Spleen (tissue), 11 donors: ENCODE data around the gene GCNA. TPM values are rescaled to one million over a fixed set of nuclear protein-coding genes. Genes with fewer than 3 reads are reported as not detected.
A peak's percentile ranks its signal among the peaks of the same experiment; 100 is the strongest.

Source experiments
- DNase-seq: peaks from one replicate; pipeline ENCODE4 v3.0.0-alpha.2; 2020
- H3K27ac ChIP-seq, 8 donors: fragments of 200-600 bp; sonication (generic) in 7 of 8; 1 replicate in 4 of 8; 2 replicates in 4 of 8; pipeline versions ENCODE4 v1.5.0 to v1.8.0; 2016 to 2021; ENCODE audit warnings: inconsistent platforms in 4 of 8, mild to moderate bottlenecking in 4 of 8, moderate library complexity in 1 of 8
- H3K27me3 ChIP-seq, 7 donors: fragments of 200-600 bp; sonication (generic) in 6 of 7; replicated peaks in 1 of 7; 1 replicate in 4 of 7; 2 replicates in 3 of 7; pipeline versions ENCODE4 v1.5.0 to v1.8.0; 2016 to 2021; ENCODE audit warnings: inconsistent platforms in 3 of 7, mild to moderate bottlenecking in 1 of 7
- H3K36me3 ChIP-seq, 6 donors: fragments of 200-600 bp; sonication (generic) in 5 of 6; 1 replicate in 4 of 6; 2 replicates in 2 of 6; pipeline versions ENCODE4 v1.5.0 to v1.8.0; 2016 to 2021; ENCODE audit warnings: inconsistent platforms in 2 of 6
- H3K4me1 ChIP-seq, 6 donors: fragments of 200-600 bp; sonication (generic) in 5 of 6; 1 replicate in 3 of 6; 2 replicates in 3 of 6; pipeline versions ENCODE4 v1.5.0 to v1.8.0; 2016 to 2021; ENCODE audit warnings: inconsistent platforms in 3 of 6
- H3K4me3 ChIP-seq, 8 donors: fragments of 200-600 bp; sonication (generic) in 7 of 8; 1 replicate in 4 of 8; 2 replicates in 4 of 8; pipeline versions ENCODE4 v1.5.0 to v1.8.0; 2016 to 2021; ENCODE audit warnings: inconsistent platforms in 4 of 8, mild to moderate bottlenecking in 4 of 8, moderate library complexity in 2 of 8
- H3K9me3 ChIP-seq, 8 donors: fragments of 200-600 bp; sonication (generic) in 7 of 8; 1 replicate in 4 of 8; 2 replicates in 4 of 8; pipeline versions ENCODE4 v1.5.0 to v1.8.0; 2016 to 2021; ENCODE audit warnings: inconsistent platforms in 4 of 8
- CTCF ChIP-seq, 11 experiments: fragments of 200-600 bp in 7 of 11; fragments of 450-650 bp in 4 of 11; sonication (generic) in 4 of 11; IDR thresholded peaks in 8 of 11; conservative IDR thresholded peaks in 3 of 11; 1 replicate in 7 of 11; 2 replicates in 4 of 11; pipeline versions ENCODE4 v1.4.0 to v1.8.0; 2016 to 2021; ENCODE audit warnings: antibody characterized with exemption in 11 of 11, inconsistent platforms in 4 of 11, mild to moderate bottlenecking in 1 of 11
- POLR2A ChIP-seq, 3 donors: fragments of 450-650 bp; IDR thresholded peaks; one replicate each; pipeline ENCODE4 v1.5.1; 2017; ENCODE audit warnings: antibody characterized with exemption in 3 of 3, mild to moderate bottlenecking in 1 of 3
- POLR2AphosphoS5 ChIP-seq, 3 donors: sonication (generic); formaldehyde crosslinking; IDR thresholded peaks; one replicate each; pipeline ENCODE4 v1.5.1; 2017; ENCODE audit warnings: antibody characterized with exemption in 3 of 3
- WGBS, 5 donors: extraction: QIAGEN DNeasy Blood & Tissue Kit in 3 of 5; methylation state at CpG; one replicate each; pipeline versions ENCODE4 v1.1.5 to v1.1.7; 2013 to 2018; 5-methylcytosine and 5-hydroxymethylcytosine counted together
- intact Hi-C: fragments of 100-400 bp; cut with DNase I; formaldehyde crosslinking; loops from one replicate; pipeline ENCODE4 v1.15.0; 2023; ENCODE audit warnings: low total_unique reads
- polyA plus RNA-seq, 3 donors: library from polyadenylated mRNA; stranded (reverse); fragments of 200-250 nt; gene quantifications; one replicate each; pipeline ENCODE4 v1.2.1, GENCODE V29; 2013
- total RNA-seq, 7 donors: library from RNA; depleted of rRNA in 3 of 7; stranded (reverse); fragments of >200 nt in 3 of 7; fragmentation: NEBNext Ultra II Directional in 4 of 7; extraction: Animal tissue kit (Norgen Biotek cat#: 25700) in 4 of 7; gene quantifications; one replicate each; pipeline versions ENCODE4 v1.1.0 to v1.2.1, GENCODE V29; 2016 to 2021
- donor health status: healthy with polysubstance abuse.
- donor health status: DM: no; HTN: no; CAD: no; lungs with moderate emphysema.
- donor health status: DM: no; HTN: no; CAD: no.
- donor health status: Bipolar disorder and iron deficiency.
- donor health status: healthy.
- donor health status: DM: no; HTN: no; CAD: no.
- donor health status: DM: yes; HTN: yes; CAD: no.

GCNA gene
- total and polyA plus RNA-seq, 10 donors, result 1.8 to 12.8 (median 3.8) TPM

- Histone ChIP-seq H3K36me3 (peaks cover 0 to 99% (median 42%) of the 10 kb centered on the region in 6 donors), H3K27me3 (no peaks in the 10 kb centered on the region), H3K4me3 (no peak overlapping the region), H3K9me3 (no peaks in the 10 kb centered on the region), H3K4me1 (no peaks in the 10 kb centered on the region), H3K27ac (no peak overlapping the region)
- intact Hi-C loops, result no loop called here
- 76 to 96% (median 80%) methylated on average over 2 of the region's 2 CpGs for WGBS, 5 donors
- TF ChIP-seq POLR2AphosphoS5 (IDR thresholded peaks at IDR 0.05), result no peak
- TF ChIP-seq CTCF (IDR thresholded peaks at IDR 0.05 in 8 of 11, conservative IDR thresholded peaks at IDR 0.05 in 3 of 11), result no peak
- TF ChIP-seq POLR2A (IDR thresholded peaks at IDR 0.05), result no peak
- DNase-seq, result no peak
Observed at GRCh38 chrX:71573590-71573989, 4.6 kb upstream of the GCNA start.

- 90 to 96% (median 95%) methylated on average over 24 of the region's 24 CpGs for WGBS, 5 donors
- Histone ChIP-seq H3K27ac (no peak overlapping the region), H3K4me1 (no peaks in the 10 kb centered on the region), H3K9me3 (no peaks in the 10 kb centered on the region), H3K4me3 (no peak overlapping the region), H3K36me3 (peaks cover 0 to 87% (median 19%) of the 10 kb centered on the region in 6 donors), H3K27me3 (no peaks in the 10 kb centered on the region)
- no peak for TF ChIP-seq CTCF (IDR thresholded peaks at IDR 0.05 in 8 of 11, conservative IDR thresholded peaks at IDR 0.05 in 3 of 11)
- no peak for TF ChIP-seq POLR2A (IDR thresholded peaks at IDR 0.05)
- TF ChIP-seq POLR2AphosphoS5 (IDR thresholded peaks at IDR 0.05), result no peak
- no peak for DNase-seq
- intact Hi-C loops, result no loop called here
Observed at GRCh38 chrX:71577682-71578081, 555 bp upstream of the GCNA start.

GRCh38 chrX:71579136-71579989, 1.1 kb downstream of the GCNA start:
- 89 to 92% (median 89%) methylated on average over 20 to 26 of the region's 26 CpGs for WGBS, 5 donors
- no peaks in the 10 kb centered on the region for H3K27me3 ChIP-seq
- H3K4me3 ChIP-seq, result no peak overlapping the region
- H3K4me1 ChIP-seq, result no peaks in the 10 kb centered on the region
- H3K27ac ChIP-seq, result peak overlapping the region in 1 of 8 donors; percentile 24
- peaks cover 0 to 75% (median 8%) of the 10 kb centered on the region in 6 donors for H3K36me3 ChIP-seq
- DNase-seq, result no peak
- TF ChIP-seq POLR2AphosphoS5 (IDR thresholded peaks at IDR 0.05) (no peak), CTCF (IDR thresholded peaks at IDR 0.05 in 8 of 11, conservative IDR thresholded peaks at IDR 0.05 in 3 of 11) (no peak), POLR2A (IDR thresholded peaks at IDR 0.05) (no peak)
- intact Hi-C loops, result no loop called here
- H3K9me3 ChIP-seq, result no peaks in the 10 kb centered on the region

- H3K4me1 ChIP-seq, result no peaks in the 10 kb centered on the region
- TF ChIP-seq POLR2AphosphoS5 (IDR thresholded peaks at IDR 0.05), result no peak
- no peak for TF ChIP-seq CTCF (IDR thresholded peaks at IDR 0.05 in 8 of 11, conservative IDR thresholded peaks at IDR 0.05 in 3 of 11)
- TF ChIP-seq POLR2A (IDR thresholded peaks at IDR 0.05), result no peak
- 78 to 85% (median 81%) methylated on average over 6 to 7 of the region's 7 CpGs for WGBS, 5 donors
Observed at GRCh38 chrX:71579990-71580380, 1.7 kb downstream of the GCNA start.

More at GRCh38 chrX:71579990-71580380, 1.7 kb downstream of the GCNA start:
- Histone ChIP-seq H3K27ac (no peak overlapping the region), H3K4me3 (no peak overlapping the region), H3K9me3 (no peaks in the 10 kb centered on the region), H3K36me3 (peaks cover 0 to 68% (median 8%) of the 10 kb centered on the region in 6 donors), H3K27me3 (no peaks in the 10 kb centered on the region)
- no peak for DNase-seq
- intact Hi-C loops, result no loop called here
